Forelimb muscle (tissue), 1 donor: Measurements from ENCODE around the gene SDCBP2. TPM values are rescaled to one million over a fixed set of nuclear protein-coding genes. Genes with fewer than 3 reads are reported as not detected.

ENCODE experiments used
- DNase-seq: peaks from one replicate; pipeline ENCODE4 v3.0.0-alpha.2; 2013; ENCODE audit warnings: low read depth
- polyA plus RNA-seq: library from polyadenylated mRNA; unstranded; fragments of 120-200 nt; gene quantifications from one replicate; pipeline ENCODE4 v1.2.1, GENCODE V29; 2013; ENCODE audit not compliant: insufficient read length

SDCBP2 gene
- polyA plus RNA-seq, 1 donor = 1.5 TPM

GRCh38 chr20:1297486-1297885, 31.5 kb downstream of the SDCBP2 start:
- no peak for DNase-seq

- no peak for DNase-seq
These were observed 32.0 kb downstream of the SDCBP2 start for GRCh38 chr20:1296922-1297321.

GRCh38 chr20:1296117-1296610, 32.8 kb downstream of the SDCBP2 start:
- no peak for DNase-seq

DNA sequence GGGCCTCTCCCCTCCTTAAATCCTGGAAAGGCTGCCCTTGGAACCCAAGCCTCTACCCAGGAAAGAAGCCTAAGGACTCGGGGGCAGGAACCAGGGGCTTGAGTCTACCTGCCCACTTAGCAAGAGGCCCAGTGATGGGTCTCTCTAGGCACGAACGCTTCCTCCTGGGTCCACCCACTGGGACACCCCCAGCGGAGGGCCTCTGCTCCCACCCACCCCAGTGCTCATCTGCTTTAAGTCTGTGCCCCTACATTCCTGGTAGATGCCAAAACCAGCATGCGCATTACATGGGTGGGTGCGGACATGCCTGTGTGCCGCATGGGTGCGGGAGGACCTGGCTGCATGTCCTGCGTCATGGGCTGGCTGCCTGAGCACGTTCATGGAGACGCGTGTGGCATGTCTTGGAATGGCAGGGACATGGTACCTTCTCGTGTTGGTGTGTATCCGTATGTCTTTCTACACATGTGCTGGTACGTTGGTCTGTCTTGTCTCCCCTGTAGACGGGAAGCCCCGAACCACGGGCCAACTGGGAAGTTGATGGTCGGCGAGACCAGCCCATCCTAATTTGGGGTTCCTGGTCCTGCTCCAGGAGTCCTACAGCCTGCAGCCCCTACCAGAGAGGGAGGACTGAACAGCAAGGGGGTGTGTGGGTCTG, 33.5 kb downstream of the SDCBP2 start:
- no peak for DNase-seq

DNA sequence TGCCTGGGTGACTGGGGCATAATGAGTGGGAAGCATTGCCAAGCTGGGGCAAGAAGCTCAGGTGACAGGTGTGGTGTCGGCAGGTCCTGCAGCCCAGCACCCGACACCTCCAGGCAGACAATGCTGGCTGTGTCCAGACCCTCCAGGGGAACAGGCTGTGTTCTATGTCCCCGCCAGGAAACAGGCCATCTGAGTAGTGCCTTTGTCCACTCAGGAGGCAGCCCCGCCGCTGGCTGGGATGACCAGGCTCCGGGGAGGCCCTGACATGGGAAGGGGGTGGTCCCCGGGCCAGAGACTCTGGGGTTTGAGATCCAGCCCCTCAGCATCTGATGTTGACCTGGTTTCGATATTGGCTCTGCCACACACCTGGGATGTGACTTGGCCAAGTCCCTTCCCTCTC, 34.4 kb downstream of the SDCBP2 start:
- DNase-seq = no peak

DNA sequence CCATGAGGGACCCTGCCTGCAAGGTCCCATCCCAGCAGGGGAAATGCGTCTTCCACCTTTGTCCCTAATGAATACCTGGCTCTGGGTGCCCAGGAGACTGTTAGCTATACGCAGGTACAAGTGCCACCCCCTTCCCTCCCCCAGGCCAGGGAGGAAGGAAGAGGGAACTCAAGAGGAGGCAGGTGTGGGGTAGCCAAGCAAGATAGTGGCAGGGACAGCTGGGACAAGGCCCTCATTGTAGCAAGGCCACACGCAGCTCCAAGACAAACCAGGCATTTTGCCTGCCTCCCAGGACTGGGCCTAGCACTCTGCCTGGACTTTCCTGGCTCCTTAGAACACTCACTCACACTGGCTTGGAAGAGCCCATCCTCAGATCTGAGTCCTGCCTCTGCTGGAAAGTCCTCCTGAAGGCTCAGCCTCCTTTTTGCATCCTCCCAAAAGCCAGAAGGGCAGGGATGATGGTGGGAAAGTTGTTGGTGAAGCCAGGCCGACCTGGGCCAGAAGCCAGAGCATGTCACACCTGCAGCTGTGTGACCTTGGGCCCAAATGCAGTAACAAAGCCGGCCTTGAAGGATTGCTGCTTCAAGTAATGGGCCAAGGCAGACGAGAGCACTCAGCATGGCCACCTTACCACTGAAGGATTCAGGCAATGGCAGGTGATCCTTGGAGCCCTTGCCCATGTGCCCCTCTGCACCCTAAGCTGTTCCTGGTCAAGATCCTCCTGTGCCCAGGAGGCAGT, 35.1 kb downstream of the SDCBP2 start:
- no peak for DNase-seq

DNA sequence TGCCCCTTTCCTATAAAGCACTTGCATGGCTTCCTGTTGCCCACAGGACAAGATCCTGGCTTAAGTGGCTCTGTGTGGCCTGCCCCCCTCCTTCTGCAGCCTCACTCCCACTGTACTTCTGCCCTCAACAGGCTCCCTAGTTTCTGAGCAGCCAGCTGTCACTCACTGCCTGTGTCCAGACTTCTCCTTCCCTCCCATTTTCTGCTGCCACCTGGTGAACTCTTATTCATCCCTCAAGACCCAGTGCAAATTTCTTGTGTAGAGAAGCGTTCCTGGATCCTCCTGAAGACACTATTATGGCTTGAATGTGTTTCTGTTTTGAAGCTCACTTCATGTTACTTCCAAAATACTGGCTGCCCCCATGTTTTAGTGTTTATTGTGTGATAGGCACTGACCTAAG, 36.3 kb downstream of the SDCBP2 start:
- no peak for DNase-seq

- no peak for DNase-seq
These were observed 37.7 kb downstream of the SDCBP2 start for GRCh38 chr20:1291191-1291741.

- no peak for DNase-seq
These were observed 41.0 kb downstream of the SDCBP2 start for GRCh38 chr20:1287787-1288569.

DNA sequence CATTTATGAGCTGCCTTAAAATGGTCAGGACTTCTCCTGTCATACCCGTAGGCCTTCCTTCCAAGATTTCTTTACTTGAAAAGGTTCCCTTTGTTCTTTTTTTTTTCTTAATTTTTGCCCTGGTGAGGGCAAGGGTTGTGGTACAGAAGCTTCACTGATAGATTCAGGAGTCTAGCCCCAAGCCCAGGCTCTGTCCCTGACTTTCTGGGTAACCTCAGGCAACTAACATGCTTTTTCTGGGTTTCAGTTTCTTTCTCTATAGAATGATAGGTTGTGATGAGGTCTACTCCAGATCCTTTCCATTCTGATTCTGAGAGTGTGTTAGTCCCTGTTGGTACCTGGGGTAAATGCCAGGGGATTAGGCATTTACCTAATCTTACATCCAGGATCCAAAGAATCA, 41.6 kb downstream of the SDCBP2 start:
- DNase-seq = no peak

GRCh38 chr20:1286267-1287024, 42.5 kb downstream of the SDCBP2 start:
- DNase-seq = no peak

- no peak for DNase-seq
These were observed 45.1 kb downstream of the SDCBP2 start for GRCh38 chr20:1283522-1284510.

- DNase-seq = no peak
These were observed 46.0 kb downstream of the SDCBP2 start for GRCh38 chr20:1282966-1283365.

DNA sequence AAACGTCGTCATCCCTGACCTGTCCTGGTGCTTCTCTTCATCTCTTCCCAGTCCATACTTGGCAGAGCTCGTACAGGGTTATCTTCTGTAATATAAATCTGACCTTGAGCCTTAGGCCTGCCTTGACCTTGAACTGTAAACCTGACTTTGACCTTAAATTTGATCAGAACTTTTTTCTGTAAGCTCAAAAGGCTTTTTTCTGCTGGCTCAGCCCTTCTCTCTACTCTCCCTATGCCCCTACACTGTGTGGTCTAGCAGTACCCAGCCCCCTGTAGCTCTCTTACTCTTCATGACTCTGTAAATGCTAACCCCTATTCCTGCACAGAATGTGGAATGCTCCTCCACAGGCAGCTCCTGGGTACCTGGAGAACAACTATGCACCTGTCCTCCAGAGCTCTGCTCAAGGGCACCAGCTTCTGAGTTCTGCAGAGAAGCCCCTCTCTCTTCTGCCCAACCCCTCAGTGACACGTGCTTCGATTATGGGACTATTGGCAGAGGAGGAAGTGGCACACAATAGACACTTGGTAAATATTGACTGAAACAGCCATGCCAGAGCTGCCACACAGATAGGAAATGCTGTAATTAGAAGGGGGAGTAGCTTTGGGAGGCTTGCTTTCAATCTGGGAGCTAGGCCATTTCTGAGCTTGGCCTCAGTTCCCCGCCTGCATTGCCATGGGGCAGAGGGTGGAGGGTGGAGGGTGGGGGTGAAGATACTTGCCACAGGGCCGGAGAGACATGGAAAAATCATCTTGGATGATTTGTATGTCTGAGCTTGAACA, 47.5 kb downstream of the SDCBP2 start:
- no peak for DNase-seq

DNA sequence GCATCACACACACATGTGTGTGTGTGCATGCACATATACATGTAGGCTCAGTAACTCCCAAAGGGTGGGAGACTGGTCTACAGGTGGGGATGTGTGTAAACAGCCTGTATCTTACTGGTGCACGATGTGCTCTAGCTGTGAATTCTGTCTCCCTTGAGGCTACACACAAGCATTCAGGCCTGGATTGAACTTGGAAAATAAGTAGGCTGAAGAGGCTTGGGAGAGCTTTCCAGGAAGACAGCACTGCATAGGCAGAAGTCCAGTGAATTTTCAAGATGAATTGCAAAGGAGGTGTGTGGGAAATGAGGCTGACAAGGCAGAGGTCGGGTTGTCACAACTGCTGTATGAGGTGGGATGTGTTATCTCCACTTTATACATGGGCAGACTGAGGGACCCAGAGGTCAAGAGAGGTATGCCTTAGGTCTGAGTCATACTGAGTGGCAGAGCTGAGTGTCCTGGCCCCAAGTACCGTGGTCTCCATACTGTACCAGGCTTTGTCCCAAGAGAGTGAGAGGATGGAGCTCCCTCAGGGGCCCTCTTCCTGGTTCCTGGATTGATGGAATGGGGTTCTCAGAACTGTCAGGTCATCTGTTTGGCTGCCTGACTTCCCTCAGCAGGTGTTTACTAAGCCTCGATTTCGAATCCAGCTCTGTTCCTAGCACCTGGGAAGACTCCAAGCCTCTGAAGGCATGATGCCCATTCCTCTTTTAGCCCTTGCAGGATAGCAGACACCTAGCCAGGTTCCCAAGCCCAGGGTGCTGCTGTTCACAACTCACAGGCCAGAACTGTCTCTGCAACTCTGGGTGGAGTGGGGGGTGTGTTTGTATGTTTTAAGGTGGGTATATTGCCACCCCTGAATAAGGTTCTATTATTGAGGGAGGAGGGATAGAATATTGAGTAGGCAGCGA, 48.5 kb downstream of the SDCBP2 start:
- no peak for DNase-seq

DNA sequence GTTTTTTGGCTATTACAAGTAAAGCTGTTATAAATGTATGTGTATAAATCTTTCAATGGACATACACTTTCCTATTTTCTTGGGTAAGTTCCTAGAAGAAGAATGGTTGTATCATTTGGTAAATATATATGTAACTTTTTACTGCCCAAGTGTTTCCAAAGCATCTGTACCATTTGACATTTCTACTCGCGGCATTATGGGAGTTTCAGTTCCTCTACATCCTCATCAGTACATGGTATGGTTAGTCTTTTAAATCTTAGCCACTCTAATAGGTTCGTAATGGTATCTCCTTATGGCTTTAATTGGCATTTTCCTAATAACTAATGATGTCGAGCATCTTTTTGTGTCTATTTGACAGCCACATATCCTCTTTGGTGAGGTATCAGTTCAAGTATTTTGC, 49.9 kb downstream of the SDCBP2 start:
- no peak for DNase-seq

GRCh38 chr20:1277529-1278322, 51.2 kb downstream of the SDCBP2 start:
- DNase-seq = no peak

DNA sequence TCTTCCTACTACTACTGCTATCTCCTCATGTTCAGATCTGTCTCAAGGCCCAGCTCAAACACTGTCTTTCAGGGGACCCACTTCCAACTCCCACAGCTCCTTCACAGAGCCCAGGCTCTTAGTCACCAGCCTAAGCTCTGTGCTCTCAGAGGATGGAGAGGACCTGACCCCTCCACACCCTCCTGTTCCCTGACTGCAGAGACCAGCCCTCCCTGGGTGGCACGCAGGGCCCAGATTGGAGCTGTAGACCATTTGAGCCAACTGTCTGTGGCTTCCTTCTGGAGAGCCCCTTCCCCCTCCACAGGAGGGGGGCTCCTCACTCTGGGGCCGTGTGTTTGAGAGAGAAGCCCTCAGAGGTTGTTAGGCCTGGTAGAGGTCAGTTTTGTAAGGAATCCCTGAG, 53.0 kb downstream of the SDCBP2 start:
- no peak for DNase-seq
